Hematopoietic multipotent progenitor cell treated with erythropoietin and hydrocortisone succinate and interleukin-3 and kit ligand, for 4 days (in vitro differentiated cells): ENCODE data around the gene S1PR4.
"Not testable (repeated sequence)": the region's sequence is repeated elsewhere in the genome, so short reads cannot be mapped to it uniquely, and the experiment has no call there.

Experiments used
- DNase-seq: peaks from one replicate; pipeline ENCODE4 v3.0.0-alpha.2; 2015

S1PR4 gene

GRCh38 chr19:3153286-3154230, 25.0 kb upstream of the S1PR4 start:
- DNase-seq = no peak

GRCh38 chr19:3154447-3154846, 24.1 kb upstream of the S1PR4 start:
- DNase-seq = not testable (repeated sequence)

GRCh38 chr19:3154957-3155736, 23.4 kb upstream of the S1PR4 start:
- DNase-seq = peak; percentile 97

- no peak for DNase-seq
Observed at GRCh38 chr19:3157096-3157845, 21.3 kb upstream of the S1PR4 start.

- no peak for DNase-seq
Observed at GRCh38 chr19:3159565-3159964, 19.0 kb upstream of the S1PR4 start.

- DNase-seq = no peak
Observed at GRCh38 chr19:3160219-3160618, 18.4 kb upstream of the S1PR4 start.

GRCh38 chr19:3161453-3161852, 17.1 kb upstream of the S1PR4 start:
- no peak for DNase-seq

- peak; percentile 75 for DNase-seq
Observed at GRCh38 chr19:3162418-3163229, 15.9 kb upstream of the S1PR4 start.

GRCh38 chr19:3163230-3163886, 15.2 kb upstream of the S1PR4 start:
- DNase-seq = peak; percentile 87

GRCh38 chr19:3163943-3164342, 14.6 kb upstream of the S1PR4 start:
- no peak for DNase-seq

- DNase-seq = no peak
Observed at GRCh38 chr19:3167533-3168272, 10.9 kb upstream of the S1PR4 start.

GRCh38 chr19:3171894-3172672, 6.5 kb upstream of the S1PR4 start:
- DNase-seq = no peak

GRCh38 chr19:3172673-3173000, 5.9 kb upstream of the S1PR4 start:
- not testable (repeated sequence) for DNase-seq

- DNase-seq = peak; percentile 69
Observed at GRCh38 chr19:3175781-3176714, 2.5 kb upstream of the S1PR4 start.

GRCh38 chr19:3176715-3177501, 1.7 kb upstream of the S1PR4 start:
- peak; percentile 86 for DNase-seq

GRCh38 chr19:3178973-3179738, 587 bp downstream of the S1PR4 start:
- DNase-seq = peak; percentile 65

GRCh38 chr19:3179739-3180293, 1.2 kb downstream of the S1PR4 start:
- peak; percentile 62 for DNase-seq
